Prostate gland (tissue), 2 donors: ENCODE data around the gene SPIRE2. TPM values are rescaled to one million over a fixed set of nuclear protein-coding genes. Genes with fewer than 3 reads are reported as not detected.
A peak's percentile ranks its signal among the peaks of the same experiment; 100 is the strongest.
"Not testable (repeated sequence)": the region's sequence is repeated elsewhere in the genome, so short reads cannot be mapped to it uniquely, and the experiment has no call there.

ENCODE experiments used
- DNase-seq: peaks from one replicate; pipeline ENCODE4 v3.0.0-alpha.2; 2019; ENCODE audit warnings: low spot score
- H3K27ac ChIP-seq, 2 donors: fragments of 200-600 bp; sonication (generic); 2 replicates each; pipeline ENCODE4 v1.5.1; 2017 to 2019
- H3K27me3 ChIP-seq: fragments of 200-600 bp; sonication (generic); replicated peaks from 2 replicates; pipeline ENCODE4 v1.5.1; 2019; ENCODE audit not compliant: insufficient read depth
- H3K36me3 ChIP-seq, 2 donors: fragments of 200-600 bp; sonication (generic); 1 replicate in 1 of 2; 2 replicates in 1 of 2; pipeline versions ENCODE4 v1.5.1 to v1.8.1; 2017 to 2019
- H3K4me1 ChIP-seq: fragments of 200-600 bp; sonication (generic); replicated peaks from 2 replicates; pipeline ENCODE4 v1.5.1; 2019
- H3K4me3 ChIP-seq, 2 donors: fragments of 200-600 bp; sonication (generic); 2 replicates each; pipeline ENCODE4 v1.5.1; 2017 to 2019
- H3K9me3 ChIP-seq: fragments of 200-600 bp; sonication (generic); 2 replicates; pipeline ENCODE4 v1.5.1; 2017
- CTCF ChIP-seq, 4 experiments: fragments of 200-600 bp in 2 of 4; fragments of 450-650 bp in 2 of 4; sonication (generic) in 2 of 4; IDR thresholded peaks; 1 replicate in 3 of 4; 2 replicates in 1 of 4; pipeline ENCODE4 v1.5.1; 2016 to 2019; ENCODE audit warnings: antibody characterized with exemption in 4 of 4, mild to moderate bottlenecking in 2 of 4, moderate library complexity in 2 of 4
- POLR2A ChIP-seq: fragments of 450-650 bp; IDR thresholded peaks from one replicate; pipeline ENCODE4 v1.6.1; 2016; ENCODE audit warnings: antibody characterized with exemption, mild to moderate bottlenecking
- POLR2AphosphoS5 ChIP-seq: sonication (generic); formaldehyde crosslinking; IDR thresholded peaks from one replicate; pipeline ENCODE4 v1.6.1; 2017; ENCODE audit warnings: antibody characterized with exemption
- WGBS: methylation state at CpG from one replicate; pipeline ENCODE4 v1.1.5; 2018; 5-methylcytosine and 5-hydroxymethylcytosine counted together
- intact Hi-C: fragments of 100-400 bp; cut with DNase I; formaldehyde crosslinking; loops from one replicate; pipeline ENCODE4 v1.14.2; 2022
- total RNA-seq, 2 donors: library from RNA; depleted of rRNA; stranded (reverse); fragments of >200 nt; gene quantifications; one replicate each; pipeline ENCODE4 v1.1.0, GENCODE V29; 2016

The SPIRE2 gene
- total RNA-seq, 2 donors from 2014 or later = 13.7 to 15.5 TPM

GRCh38 chr16:89873109-89873971 is 45.1 kb downstream of the SPIRE2 start, which contains the start of gene TCF25:
TCF25 (plus strand) TSS chr16:89873592; CDS start chr16:89873668, 76 bp downstream.
- intact Hi-C loops = loop anchor here (5.0 kb wide), 2 partner anchors 151 to 171 kb away; partner anchors contain the start of genes SPATA2L, VPS9D1 and ZNF276
- WGBS = 1% methylated on average over 100 of the region's 104 CpGs

GRCh38 chr16:89873972-89874689 is 45.9 kb downstream of the SPIRE2 start:
- H3K4me1 ChIP-seq = peaks cover 5% of the 10 kb centered on the region

More at GRCh38 chr16:89873109-89873971, 45.1 kb downstream of the SPIRE2 start, which contains the start of gene TCF25:
- Histone ChIP-seq H3K27ac (peak within 1 kb of the TSS; percentile 97 to 100), H3K27me3 (no peaks in the 10 kb centered on the region), H3K9me3 (no peaks in the 10 kb centered on the region), H3K4me3 (peak within 1 kb of the TSS; percentile 65 to 88), H3K4me1 (peaks cover 5% of the 10 kb centered on the region), H3K36me3 (no peaks in the 10 kb centered on the region)
- TF ChIP-seq CTCF (IDR thresholded peaks at IDR 0.05) = no peak
- TF ChIP-seq POLR2AphosphoS5 = peak; percentile 68
- peak; percentile 86 for TF ChIP-seq POLR2A
- DNase-seq = peak; percentile 73

GRCh38 chr16:89879123-89879522 is 50.8 kb downstream of the SPIRE2 start:
- H3K27me3 ChIP-seq, DNase-seq, H3K9me3 ChIP-seq, H3K4me1 ChIP-seq, intact Hi-C loops, H3K4me3 ChIP-seq, H3K27ac ChIP-seq: not testable (repeated sequence)
- WGBS = 90% methylated on average over 24 of the region's 28 CpGs
- H3K36me3 ChIP-seq = peaks cover 9 to 13% of the 10 kb centered on the region in 2 donors

More at GRCh38 chr16:89873972-89874689, 45.9 kb downstream of the SPIRE2 start:
- Histone ChIP-seq H3K9me3 (no peaks in the 10 kb centered on the region), H3K27ac (peak overlapping the region; percentile 97 to 100), H3K4me3 (peak overlapping the region; percentile 65 to 88), H3K36me3 (no peaks in the 10 kb centered on the region), H3K27me3 (no peaks in the 10 kb centered on the region)
- WGBS = 3% methylated on average over 58 of the region's 61 CpGs
- DNase-seq = peak; percentile 96
- intact Hi-C loops = loop anchor here (5.0 kb wide), 2 partner anchors 152 to 172 kb away; partner anchors contain the start of genes SPATA2L, VPS9D1 and ZNF276
- TF ChIP-seq POLR2AphosphoS5 = peak; percentile 57
- no peak for TF ChIP-seq CTCF (IDR thresholded peaks at IDR 0.05)
- no peak for TF ChIP-seq POLR2A

- no peak for DNase-seq
- intact Hi-C loops = no loop called here
- Histone ChIP-seq H3K9me3 (no peaks in the 10 kb centered on the region), H3K27ac (no peak overlapping the region), H3K4me1 (no peaks in the 10 kb centered on the region), H3K36me3 (peaks cover 10 to 17% of the 10 kb centered on the region in 2 donors), H3K27me3 (no peaks in the 10 kb centered on the region), H3K4me3 (no peak overlapping the region)
- TF ChIP-seq POLR2A (no peak), POLR2AphosphoS5 (no peak), CTCF (IDR thresholded peaks at IDR 0.05) (no peak)
- 57% methylated on average over 18 of the region's 18 CpGs for WGBS
These were observed 52.4 kb downstream of the SPIRE2 start for GRCh38 chr16:89880477-89881367.
